Measurements from ENCODE around the gene NTRK2.

NTRK2 gene

DNA sequence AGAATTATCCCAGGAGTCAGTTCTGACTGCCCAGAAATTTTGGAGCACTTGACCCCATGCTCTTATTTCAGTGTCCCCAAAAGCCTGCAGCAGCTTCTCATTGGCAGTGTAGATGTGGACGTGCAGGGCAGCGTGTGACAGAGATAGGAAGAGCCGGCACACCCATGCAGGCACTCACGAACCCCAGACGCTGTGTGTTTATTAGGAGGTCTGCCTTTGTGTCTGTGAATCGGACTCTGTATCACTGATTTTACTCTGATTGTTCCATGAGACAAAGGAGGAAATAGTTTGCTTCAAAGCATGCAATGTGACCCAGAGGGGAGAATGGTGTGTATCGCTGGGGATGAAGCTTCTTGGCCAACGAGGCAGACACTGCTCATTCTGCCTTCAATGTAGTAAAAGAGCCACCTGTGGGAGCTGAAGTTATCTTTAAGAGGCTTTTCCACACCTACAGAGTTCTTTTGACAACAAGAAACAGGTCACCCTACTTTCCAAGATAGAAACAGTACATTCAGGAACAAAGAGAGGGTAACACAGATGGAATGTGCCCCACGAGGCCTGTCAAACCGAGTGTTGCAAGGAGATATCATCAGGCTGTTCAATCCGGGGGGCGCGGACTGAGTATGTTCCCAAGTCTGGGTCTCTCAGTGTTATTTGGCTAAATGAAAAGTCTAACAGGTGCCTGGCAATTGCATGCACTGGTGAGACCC, 224.0 kb downstream of the NTRK2 start:
- Histone ChIP-seq H3F3A (ENCODE audit: low read depth) (no peaks in the 10 kb centered on the region), H3K36me3 (ENCODE audit: insufficient read depth, low read length) (no peaks in the 10 kb centered on the region), H3K9me3 (ENCODE audit: insufficient read depth, low read depth, low read length) (no peaks in the 10 kb centered on the region), H4K20me1 (ENCODE audit: insufficient read depth, low read length, poor library complexity, severe bottlenecking) (no peaks in the 10 kb centered on the region), H3K9ac (ENCODE audit: low read depth, low read length, poor library complexity, severe bottlenecking) (no peak overlapping the region), H3K4me1 (ENCODE audit: insufficient read depth, low read length, poor library complexity, severe bottlenecking) (no peaks in the 10 kb centered on the region), H3K4me3 (ENCODE audit: low read length, poor library complexity, severe bottlenecking) (no peak overlapping the region), H3K79me2 (ENCODE audit: insufficient read depth, low read length) (no peaks in the 10 kb centered on the region), H3K27me3 (ENCODE audit: insufficient read depth, low read length, poor library complexity, severe bottlenecking) (no peaks in the 10 kb centered on the region), H3K4me2 (ENCODE audit: low read depth, low read length, poor library complexity, severe bottlenecking) (no peak overlapping the region), H3K9me2 (replicated peaks; ENCODE audit: low read depth, low read length) (no peaks in the 10 kb centered on the region), H2AFZ (ENCODE audit: low read length) (no peak overlapping the region)
- TF ChIP-seq, protein P1, sequence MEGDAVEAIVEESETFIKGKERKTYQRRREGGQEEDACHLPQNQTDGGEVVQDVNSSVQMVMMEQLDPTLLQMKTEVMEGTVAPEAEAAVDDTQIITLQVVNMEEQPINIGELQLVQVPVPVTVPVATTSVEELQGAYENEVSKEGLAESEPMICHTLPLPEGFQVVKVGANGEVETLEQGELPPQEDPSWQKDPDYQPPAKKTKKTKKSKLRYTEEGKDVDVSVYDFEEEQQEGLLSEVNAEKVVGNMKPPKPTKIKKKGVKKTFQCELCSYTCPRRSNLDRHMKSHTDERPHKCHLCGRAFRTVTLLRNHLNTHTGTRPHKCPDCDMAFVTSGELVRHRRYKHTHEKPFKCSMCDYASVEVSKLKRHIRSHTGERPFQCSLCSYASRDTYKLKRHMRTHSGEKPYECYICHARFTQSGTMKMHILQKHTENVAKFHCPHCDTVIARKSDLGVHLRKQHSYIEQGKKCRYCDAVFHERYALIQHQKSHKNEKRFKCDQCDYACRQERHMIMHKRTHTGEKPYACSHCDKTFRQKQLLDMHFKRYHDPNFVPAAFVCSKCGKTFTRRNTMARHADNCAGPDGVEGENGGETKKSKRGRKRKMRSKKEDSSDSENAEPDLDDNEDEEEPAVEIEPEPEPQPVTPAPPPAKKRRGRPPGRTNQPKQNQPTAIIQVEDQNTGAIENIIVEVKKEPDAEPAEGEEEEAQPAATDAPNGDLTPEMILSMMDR (conservative IDR thresholded peaks at IDR 0.05; ENCODE audit: low read length) = no peak
- TF ChIP-seq EZH2phosphoT487 (IDR thresholded peaks at IDR 0.05; ENCODE audit: borderline replicate concordance) = no peak

DNA sequence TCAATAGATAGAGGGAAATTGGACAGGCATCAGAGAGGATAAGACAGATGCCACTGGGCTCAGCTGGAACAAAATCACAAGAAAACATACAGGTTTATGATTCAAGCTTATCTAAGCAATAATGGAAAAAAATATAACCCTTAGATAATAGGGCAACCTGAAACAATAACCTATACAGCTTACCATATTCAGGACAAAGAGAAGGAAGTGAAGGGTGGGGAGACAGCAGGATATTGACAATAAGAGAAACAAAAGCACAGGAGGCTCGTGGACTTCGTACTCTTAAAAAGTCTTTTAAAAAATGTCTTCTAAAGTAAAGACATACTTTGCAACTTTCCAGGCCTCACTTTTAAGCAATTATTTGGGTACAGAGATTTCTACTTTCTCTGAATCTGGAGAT, 225.3 kb downstream of the NTRK2 start:
- no peaks in the 10 kb centered on the region for H3F3A ChIP-seq (ENCODE audit: low read depth)
- no peak overlapping the region for H3K9ac ChIP-seq (ENCODE audit: low read depth, low read length, poor library complexity, severe bottlenecking)
- no peak for TF ChIP-seq EZH2phosphoT487 (IDR thresholded peaks at IDR 0.05; ENCODE audit: borderline replicate concordance)
- TF ChIP-seq, protein P1 (conservative IDR thresholded peaks at IDR 0.05; ENCODE audit: low read length) = no peak
- H3K27me3 ChIP-seq (ENCODE audit: insufficient read depth, low read length, poor library complexity, severe bottlenecking) = no peaks in the 10 kb centered on the region
- H2AFZ ChIP-seq (ENCODE audit: low read length) = no peak overlapping the region
- H3K9me3 ChIP-seq (ENCODE audit: insufficient read depth, low read depth, low read length) = 0 out of 2 replicates have a peak, but pooled peaks cover 3% of the 10 kb centered on the region
- no peak overlapping the region for H3K4me2 ChIP-seq (ENCODE audit: low read depth, low read length, poor library complexity, severe bottlenecking)
- no peaks in the 10 kb centered on the region for H3K79me2 ChIP-seq (ENCODE audit: insufficient read depth, low read length)
- no peaks in the 10 kb centered on the region for H3K9me2 ChIP-seq (replicated peaks; ENCODE audit: low read depth, low read length)
- H4K20me1 ChIP-seq (ENCODE audit: insufficient read depth, low read length, poor library complexity, severe bottlenecking) = no peaks in the 10 kb centered on the region
- H3K4me1 ChIP-seq (ENCODE audit: insufficient read depth, low read length, poor library complexity, severe bottlenecking) = no peaks in the 10 kb centered on the region
- no peaks in the 10 kb centered on the region for H3K36me3 ChIP-seq (ENCODE audit: insufficient read depth, low read length)
- no peak overlapping the region for H3K4me3 ChIP-seq (ENCODE audit: low read length, poor library complexity, severe bottlenecking)

DNA sequence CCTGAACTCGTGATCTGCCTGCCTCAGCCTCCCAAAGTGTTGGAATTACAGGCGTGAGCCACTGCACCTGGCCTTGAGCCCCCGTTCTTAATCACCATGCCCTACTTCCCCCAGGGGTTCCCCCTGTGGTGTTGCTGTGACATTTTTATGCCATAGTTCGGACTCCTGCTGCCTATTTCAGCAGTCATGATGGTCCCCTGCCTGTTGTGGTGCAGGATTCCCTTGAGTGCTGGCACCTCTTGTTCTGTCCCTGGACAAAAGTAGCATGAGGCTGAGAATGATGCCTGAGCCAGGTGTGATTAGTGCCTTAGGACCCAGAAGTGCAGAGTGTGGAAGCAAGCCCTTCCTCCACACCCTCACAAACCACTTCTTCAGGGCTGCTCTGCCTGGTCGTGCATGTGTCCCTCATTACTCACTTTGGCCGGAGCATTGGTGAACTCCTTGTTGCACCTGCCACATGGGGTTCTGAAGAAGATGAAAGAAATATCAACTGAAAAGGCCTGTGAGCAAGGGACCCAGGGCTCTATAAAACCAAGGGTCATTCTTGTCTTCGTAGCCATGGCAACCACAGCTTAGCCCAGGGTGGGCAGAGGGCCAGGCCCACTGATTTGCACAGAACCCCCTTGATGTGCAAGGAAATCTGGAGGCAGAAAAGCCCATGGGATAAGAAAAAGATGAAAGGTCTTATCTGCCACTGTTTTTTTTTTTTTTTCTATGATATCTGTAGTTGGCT, 228.0 kb downstream of the NTRK2 start:
- no peaks in the 10 kb centered on the region for H3K36me3 ChIP-seq (ENCODE audit: insufficient read depth, low read length)
- H2AFZ ChIP-seq (ENCODE audit: low read length) = no peak overlapping the region
- H3F3A ChIP-seq (ENCODE audit: low read depth) = no peaks in the 10 kb centered on the region
- no peak overlapping the region for H3K9ac ChIP-seq (ENCODE audit: low read depth, low read length, poor library complexity, severe bottlenecking)
- H3K4me2 ChIP-seq (ENCODE audit: low read depth, low read length, poor library complexity, severe bottlenecking) = no peak overlapping the region
- H3K4me3 ChIP-seq (ENCODE audit: low read length, poor library complexity, severe bottlenecking) = no peak overlapping the region
- TF ChIP-seq, protein P1 (conservative IDR thresholded peaks at IDR 0.05; ENCODE audit: low read length) = no peak
- no peak for TF ChIP-seq EZH2phosphoT487 (IDR thresholded peaks at IDR 0.05; ENCODE audit: borderline replicate concordance)
- H4K20me1 ChIP-seq (ENCODE audit: insufficient read depth, low read length, poor library complexity, severe bottlenecking) = no peaks in the 10 kb centered on the region
- no peaks in the 10 kb centered on the region for H3K79me2 ChIP-seq (ENCODE audit: insufficient read depth, low read length)
- H3K9me3 ChIP-seq (ENCODE audit: insufficient read depth, low read depth, low read length) = 0 out of 2 replicates have a peak, but pooled peaks cover 3% of the 10 kb centered on the region
- H3K4me1 ChIP-seq (ENCODE audit: insufficient read depth, low read length, poor library complexity, severe bottlenecking) = no peaks in the 10 kb centered on the region
- no peaks in the 10 kb centered on the region for H3K9me2 ChIP-seq (replicated peaks; ENCODE audit: low read depth, low read length)
- no peaks in the 10 kb centered on the region for H3K27me3 ChIP-seq (ENCODE audit: insufficient read depth, low read length, poor library complexity, severe bottlenecking)

Data from Loucy (cell line).